Measurements from ENCODE around the gene VAV3. TPM values are rescaled to one million over a fixed set of nuclear protein-coding genes. Genes with fewer than 3 reads are reported as not detected.
A peak's percentile ranks its signal among the peaks of the same experiment; 100 is the strongest.

The VAV3 gene
- total RNA-seq, 4 donors from 2014 or later: 0.33 to 12.1 (median 0.47) TPM

GRCh38 chr1:107991371-107992066 lies 26.5 kb upstream of the VAV3 start:
- peak; percentile 49 to 68 for ATAC-seq

GRCh38 chr1:107990606-107991005 lies 25.6 kb upstream of the VAV3 start:
- Histone ChIP-seq H3K36me3 (no peaks in the 10 kb centered on the region), H3K9me3 (no peaks in the 10 kb centered on the region), H3K4me3 (no peak overlapping the region), H3K27ac (no peak overlapping the region), H3K27me3 (no peaks in the 10 kb centered on the region), H3K4me1 (no peaks in the 10 kb centered on the region)
- in situ Hi-C loops (cut with MboI; ENCODE audit: low sequenced_read_pairs in 4 of 4) (no loop called here), intact Hi-C loops (cut with DNase I; ENCODE audit: low total_unique reads) (loop anchor here (1.0 to 10.0 kb wide), 2 partner anchors 32 to 54 kb away; no protein-coding TSS in a partner anchor)
- DNase-seq (no peak), ATAC-seq (no peak)
- no peak for TF ChIP-seq POLR2A (IDR thresholded peaks at IDR 0.05)
- no peak for TF ChIP-seq CTCF (IDR thresholded peaks at IDR 0.05 in 4 of 5, conservative IDR thresholded peaks at IDR 0.05 in 1 of 5)

More at GRCh38 chr1:107991371-107992066, 26.5 kb upstream of the VAV3 start:
- TF ChIP-seq CTCF (IDR thresholded peaks at IDR 0.05 in 4 of 5, conservative IDR thresholded peaks at IDR 0.05 in 1 of 5): no peak
- no peak for TF ChIP-seq POLR2A (IDR thresholded peaks at IDR 0.05)
- H3K9me3 ChIP-seq: no peaks in the 10 kb centered on the region
- H3K27ac ChIP-seq: no peak overlapping the region
- peak in 1 of 2 donors; percentile 19 for DNase-seq
- in situ Hi-C loops (cut with MboI; ENCODE audit: low sequenced_read_pairs in 4 of 4): no loop called here
- no peaks in the 10 kb centered on the region for H3K4me1 ChIP-seq
- intact Hi-C loops (cut with DNase I; ENCODE audit: low total_unique reads): loop anchor here (1.0 to 10.0 kb wide), 2 partner anchors 33 to 53 kb away; no protein-coding TSS in a partner anchor
- no peaks in the 10 kb centered on the region for H3K36me3 ChIP-seq
- no peak overlapping the region for H3K4me3 ChIP-seq
- H3K27me3 ChIP-seq: no peaks in the 10 kb centered on the region

- ATAC-seq (no peak), DNase-seq (no peak)
- Histone ChIP-seq H3K27me3 (peaks cover 0 to 4% (median 0%) of the 10 kb centered on the region in 3 donors), H3K4me3 (no peak overlapping the region), H3K4me1 (no peaks in the 10 kb centered on the region), H3K9me3 (no peaks in the 10 kb centered on the region), H3K27ac (no peak overlapping the region), H3K36me3 (no peaks in the 10 kb centered on the region)
- TF ChIP-seq POLR2A (IDR thresholded peaks at IDR 0.05): no peak
- no peak for TF ChIP-seq CTCF (IDR thresholded peaks at IDR 0.05 in 4 of 5, conservative IDR thresholded peaks at IDR 0.05 in 1 of 5)
- intact Hi-C loops (cut with DNase I; ENCODE audit: low total_unique reads) (no loop called here), in situ Hi-C loops (cut with MboI; ENCODE audit: low sequenced_read_pairs in 4 of 4) (no loop called here)
These were observed 16.3 kb upstream of the VAV3 start for GRCh38 chr1:107981277-107981676.

- Histone ChIP-seq H3K27ac (no peak overlapping the region), H3K9me3 (no peaks in the 10 kb centered on the region), H3K27me3 (peaks cover 0 to 4% (median 0%) of the 10 kb centered on the region in 3 donors), H3K4me3 (no peak overlapping the region), H3K4me1 (no peaks in the 10 kb centered on the region), H3K36me3 (no peaks in the 10 kb centered on the region)
- intact Hi-C loops (cut with DNase I; ENCODE audit: low total_unique reads): no loop called here
- in situ Hi-C loops (cut with MboI; ENCODE audit: low sequenced_read_pairs in 4 of 4): no loop called here
- no peak for TF ChIP-seq CTCF (IDR thresholded peaks at IDR 0.05 in 4 of 5, conservative IDR thresholded peaks at IDR 0.05 in 1 of 5)
- no peak for TF ChIP-seq POLR2A (IDR thresholded peaks at IDR 0.05)
- no peak for ATAC-seq
- no peak for DNase-seq
These were observed 14.9 kb upstream of the VAV3 start for GRCh38 chr1:107979926-107980325.

Data from gastrocnemius medialis (tissue), 4 donors.